Caco-2 (cell line): ENCODE measurements around the gene PRPF19. TPM values are rescaled to one million over a fixed set of nuclear protein-coding genes. Genes with fewer than 3 reads are reported as not detected.

Experiments
- BruUV-seq: library from RNA; stranded (reverse); fragments of 400-500 nt; replicated peaks from 2 replicates; lab custom pipeline; 2021; lab: Mats Ljungman, UMichigan
- CTCF ChIA-PET: fragments of 300-600 bp; sonication (Branson Sonifier 250); formaldehyde crosslinking; loops from one replicate; lab custom pipeline; 2022; ENCODE audit warnings: antibody characterized with exemption; lab: Charles Lee
- POLR2A ChIA-PET: fragments of 300-600 bp; sonication (Branson Sonifier 250); formaldehyde crosslinking; loops from one replicate; lab custom pipeline; 2022; ENCODE audit warnings: antibody characterized with exemption; lab: Charles Lee
- DNase-seq, 2 experiments: peaks; one replicate each; pipeline versions ENCODE4 v3.0.0 to v3.0.0-alpha.2; 2020 to 2022
- H3K27me3 ChIP-seq: replicated peaks from 2 replicates; pipeline ENCODE4 v1.6.0; 2011; ENCODE audit warnings: low read length; ENCODE audit not compliant: control insufficient read depth, insufficient read depth
- H3K36me3 ChIP-seq: 2 replicates; pipeline ENCODE4 v1.5.1; 2011; ENCODE audit warnings: low read length; ENCODE audit not compliant: control insufficient read depth, insufficient read depth
- H3K4me1 ChIP-seq: fragments of 250-450 bp; sonication (Bioruptor Pico); 2 replicates; pipeline ENCODE4 v1.5.1; 2020; ENCODE audit warnings: mild to moderate bottlenecking
- H3K4me3 ChIP-seq: 2 replicates; pipeline ENCODE4 v1.5.1; 2011; ENCODE audit warnings: low read depth, mild to moderate bottlenecking, control low read depth, low read length
- H3K9me3 ChIP-seq: fragments of 250-450 bp; sonication (Bioruptor Pico); 2 replicates; pipeline ENCODE4 v1.5.1; 2020; ENCODE audit warnings: mild to moderate bottlenecking, moderate library complexity
- H3K27ac Mint-ChIP-seq: one replicate; pipeline ENCODE4 v1.8.0; 2022; ENCODE audit warnings: mixed read lengths; ENCODE audit not compliant: unreplicated experiment
- H3K27me3 Mint-ChIP-seq: one replicate; pipeline ENCODE4 v1.8.0; 2022; ENCODE audit warnings: mixed read lengths; ENCODE audit not compliant: insufficient read depth, unreplicated experiment
- H3K36me3 Mint-ChIP-seq: one replicate; pipeline ENCODE4 v1.8.0; 2022; ENCODE audit warnings: mild to moderate bottlenecking, mixed read lengths; ENCODE audit not compliant: insufficient read depth, unreplicated experiment
- H3K4me1 Mint-ChIP-seq: one replicate; pipeline ENCODE4 v1.8.0; 2022; ENCODE audit warnings: low read depth, mixed read lengths; ENCODE audit not compliant: unreplicated experiment
- H3K4me3 Mint-ChIP-seq: one replicate; pipeline ENCODE4 v1.8.0; 2022; ENCODE audit warnings: mild to moderate bottlenecking, moderate library complexity, mixed read lengths; ENCODE audit not compliant: unreplicated experiment
- H3K9me3 Mint-ChIP-seq: one replicate; pipeline ENCODE4 v1.8.0; 2022; ENCODE audit warnings: mixed read lengths; ENCODE audit not compliant: unreplicated experiment
- intact Hi-C: fragments of 100-400 bp; cut with micrococcal nuclease; formaldehyde crosslinking; loops from one replicate; pipeline ENCODE4 v1.10.0; 2022; ENCODE audit not compliant: unreplicated experiment
- total RNA-seq: library from RNA; stranded (reverse); gene quantifications from 2 replicates; pipeline ENCODE4 v1.2.3, GENCODE V29; 2022
- TF ChIP-seq, protein P1 (sequence below), 2 experiments: fragments of 200-600 bp in 1 of 2; IDR thresholded peaks; 1 replicate in 1 of 2; 2 replicates in 1 of 2; pipeline versions ENCODE4 v1.5.1 to v1.8.0; 2011 to 2022; ENCODE audit warnings: antibody characterized with exemption in 1 of 2, control low read depth in 1 of 2, inconsistent platforms in 1 of 2, low read depth in 1 of 2, low read length in 1 of 2, mild to moderate bottlenecking in 1 of 2, moderate library complexity in 1 of 2; ENCODE audit not compliant: insufficient read depth in 1 of 2, severe bottlenecking in 1 of 2, unreplicated experiment in 1 of 2

Gene PRPF19
- total RNA-seq, 1 experiment from 2014 or later, result 183 TPM

DNA sequence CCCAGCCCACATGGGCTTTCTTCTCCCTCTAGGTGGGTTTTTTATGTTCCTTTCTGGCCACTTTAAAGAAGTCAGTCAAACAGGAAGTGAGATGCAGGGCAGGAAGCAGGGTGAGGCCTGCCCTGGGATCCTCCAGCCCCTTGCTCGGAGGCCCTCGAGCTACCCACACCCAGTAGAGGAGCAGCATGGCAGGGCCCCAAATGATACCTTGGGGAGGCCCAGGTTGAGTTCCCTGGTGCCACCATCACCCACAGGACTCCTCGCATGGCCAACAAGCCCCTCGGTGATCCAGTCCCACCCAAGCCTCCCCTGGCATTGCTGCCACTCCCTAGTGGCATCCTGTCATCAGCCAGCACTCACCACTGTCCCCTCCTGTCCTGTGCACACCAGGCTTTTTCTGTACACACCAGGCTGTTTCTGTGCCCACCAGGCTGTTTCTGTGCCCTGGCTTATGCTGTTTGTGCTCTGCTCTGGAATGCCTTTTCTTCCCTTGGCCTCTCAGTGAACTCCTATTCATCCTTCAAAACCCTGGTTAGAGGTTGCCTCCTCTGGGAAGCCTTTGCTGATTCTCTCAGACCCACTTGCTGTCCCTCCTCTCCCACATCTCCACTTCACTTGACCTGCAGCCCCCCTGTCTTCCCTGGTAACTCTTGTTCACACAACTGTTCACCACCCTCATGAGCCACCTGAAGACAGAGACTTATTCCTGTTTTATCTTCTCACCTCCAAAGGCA is 47.5 kb downstream of the PRPF19 start:
- POLR2A ChIA-PET, result no interaction called here
- Mint-ChIP-seq H3K4me3 (no peak overlapping the region), H3K9me3 (no peaks in the 10 kb centered on the region), H3K36me3 (no peaks in the 10 kb centered on the region), H3K4me1 (peaks cover 9% of the 10 kb centered on the region), H3K27ac (no peak overlapping the region), H3K27me3 (peaks cover 5% of the 10 kb centered on the region)
- TF ChIP-seq, protein P1, sequence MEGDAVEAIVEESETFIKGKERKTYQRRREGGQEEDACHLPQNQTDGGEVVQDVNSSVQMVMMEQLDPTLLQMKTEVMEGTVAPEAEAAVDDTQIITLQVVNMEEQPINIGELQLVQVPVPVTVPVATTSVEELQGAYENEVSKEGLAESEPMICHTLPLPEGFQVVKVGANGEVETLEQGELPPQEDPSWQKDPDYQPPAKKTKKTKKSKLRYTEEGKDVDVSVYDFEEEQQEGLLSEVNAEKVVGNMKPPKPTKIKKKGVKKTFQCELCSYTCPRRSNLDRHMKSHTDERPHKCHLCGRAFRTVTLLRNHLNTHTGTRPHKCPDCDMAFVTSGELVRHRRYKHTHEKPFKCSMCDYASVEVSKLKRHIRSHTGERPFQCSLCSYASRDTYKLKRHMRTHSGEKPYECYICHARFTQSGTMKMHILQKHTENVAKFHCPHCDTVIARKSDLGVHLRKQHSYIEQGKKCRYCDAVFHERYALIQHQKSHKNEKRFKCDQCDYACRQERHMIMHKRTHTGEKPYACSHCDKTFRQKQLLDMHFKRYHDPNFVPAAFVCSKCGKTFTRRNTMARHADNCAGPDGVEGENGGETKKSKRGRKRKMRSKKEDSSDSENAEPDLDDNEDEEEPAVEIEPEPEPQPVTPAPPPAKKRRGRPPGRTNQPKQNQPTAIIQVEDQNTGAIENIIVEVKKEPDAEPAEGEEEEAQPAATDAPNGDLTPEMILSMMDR (IDR thresholded peaks at IDR 0.05; ENCODE audit: insufficient read depth in 1 of 2, low read depth in 1 of 2, low read length in 1 of 2, severe bottlenecking in 1 of 2, unreplicated experiment in 1 of 2), result no peak
- no peaks in the 10 kb centered on the region for H3K27me3 ChIP-seq
- no peaks in the 10 kb centered on the region for H3K9me3 ChIP-seq
- BruUV-seq, result no TSS peak
- intact Hi-C loops, result no loop called here
- H3K4me3 ChIP-seq, result no peak overlapping the region
- DNase-seq, result no peak
- H3K4me1 ChIP-seq, result peaks cover 4% of the 10 kb centered on the region; the same call in 1 of the 2 replicates
- CTCF ChIA-PET, result no interaction called here
- no peaks in the 10 kb centered on the region for H3K36me3 ChIP-seq

DNA sequence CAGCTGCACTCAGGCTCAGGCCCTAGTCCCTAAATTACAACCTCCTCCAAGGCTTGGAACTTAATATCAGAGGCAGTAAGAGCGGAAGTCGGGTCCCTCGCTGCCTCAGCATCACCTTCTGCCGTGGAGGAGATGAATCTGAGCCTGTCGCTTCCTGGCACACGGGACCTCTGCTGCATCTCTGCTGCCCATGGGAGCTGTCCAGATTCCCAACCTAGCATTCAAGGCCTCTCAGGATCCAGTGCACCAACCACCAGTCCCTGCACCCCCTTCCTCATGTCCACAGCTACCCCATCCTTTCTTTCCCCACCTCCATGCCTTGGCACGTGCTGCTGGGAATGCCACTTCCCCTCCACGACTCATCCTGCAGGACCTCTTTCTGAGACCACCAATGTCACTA is 48.1 kb downstream of the PRPF19 start:
- peaks cover 4% of the 10 kb centered on the region for H3K4me1 ChIP-seq
- H3K36me3 ChIP-seq, result no peaks in the 10 kb centered on the region; the same call in 1 of the 2 replicates
- CTCF ChIA-PET, result no interaction called here
- Mint-ChIP-seq H3K4me1 (peaks cover 9% of the 10 kb centered on the region), H3K27me3 (peaks cover 5% of the 10 kb centered on the region), H3K36me3 (peaks cover 4% of the 10 kb centered on the region), H3K4me3 (no peak overlapping the region), H3K9me3 (no peaks in the 10 kb centered on the region), H3K27ac (no peak overlapping the region)
- TF ChIP-seq, protein P1 (IDR thresholded peaks at IDR 0.05; ENCODE audit: insufficient read depth in 1 of 2, low read depth in 1 of 2, low read length in 1 of 2, severe bottlenecking in 1 of 2, unreplicated experiment in 1 of 2), result no peak
- H3K4me3 ChIP-seq, result no peak overlapping the region
- no peaks in the 10 kb centered on the region for H3K27me3 ChIP-seq
- intact Hi-C loops, result no loop called here
- H3K9me3 ChIP-seq, result no peaks in the 10 kb centered on the region
- POLR2A ChIA-PET, result no interaction called here
- DNase-seq, result no peak
- no TSS peak for BruUV-seq

DNA sequence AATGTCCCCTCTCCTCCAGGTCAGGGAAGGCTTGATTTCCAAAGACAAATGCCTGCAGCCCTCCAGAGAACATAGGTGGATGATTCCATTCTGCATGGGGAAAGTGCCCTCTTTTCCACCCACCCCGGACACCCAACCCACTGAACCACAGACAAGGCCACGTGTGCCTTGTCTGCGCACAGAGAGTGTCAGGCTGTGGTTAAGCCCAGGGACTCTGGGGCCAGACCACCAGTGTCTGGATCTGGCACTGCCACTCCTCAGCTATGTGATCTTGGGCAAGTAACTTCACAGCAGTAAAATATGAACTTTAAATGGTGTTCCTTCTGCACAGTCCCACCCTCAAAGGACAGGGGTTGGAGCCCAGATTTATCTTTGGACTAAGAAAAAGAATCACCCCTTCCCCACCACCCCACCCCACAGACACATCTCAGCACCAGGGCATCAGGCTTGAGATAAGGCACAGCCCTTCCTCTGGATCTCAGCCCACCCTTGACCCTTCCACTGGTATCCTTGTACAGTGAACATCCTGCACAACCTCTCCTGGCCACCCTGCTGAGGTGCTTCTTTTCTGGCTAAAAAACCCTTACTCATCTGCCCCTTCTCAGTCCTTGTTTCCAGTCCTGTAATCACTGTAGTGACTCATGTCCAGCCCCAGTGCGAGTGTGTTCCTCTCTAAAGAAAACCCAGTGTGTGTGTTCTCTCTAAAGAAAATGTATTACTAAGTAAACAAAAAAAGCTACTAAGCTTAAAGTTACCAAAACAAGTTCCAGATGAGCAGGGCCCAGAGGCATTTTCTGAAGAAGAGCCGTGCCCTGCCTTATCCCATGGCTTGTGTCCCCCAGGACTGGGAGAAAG is 48.8 kb downstream of the PRPF19 start:
- DNase-seq, result no peak
- intact Hi-C loops, result no loop called here
- H3K27me3 Mint-ChIP-seq, result peaks cover 4% of the 10 kb centered on the region
- no peaks in the 10 kb centered on the region for H3K9me3 Mint-ChIP-seq
- Histone ChIP-seq H3K27me3 (no peaks in the 10 kb centered on the region), H3K4me3 (no peak overlapping the region), H3K4me1 (peaks cover 10% of the 10 kb centered on the region), H3K9me3 (no peaks in the 10 kb centered on the region), H3K36me3 (no peaks in the 10 kb centered on the region; the same call in 1 of the 2 replicates)
- H3K4me1 Mint-ChIP-seq, result peaks cover 9% of the 10 kb centered on the region
- ChIA-PET CTCF (no interaction called here), POLR2A (no interaction called here)
- no peak overlapping the region for H3K4me3 Mint-ChIP-seq
- peaks cover 4% of the 10 kb centered on the region for H3K36me3 Mint-ChIP-seq
- TF ChIP-seq, protein P1 (IDR thresholded peaks at IDR 0.05; ENCODE audit: insufficient read depth in 1 of 2, low read depth in 1 of 2, low read length in 1 of 2, severe bottlenecking in 1 of 2, unreplicated experiment in 1 of 2), result no peak
- no peak overlapping the region for H3K27ac Mint-ChIP-seq
- no TSS peak for BruUV-seq
